ENCODE results near the gene TTC31.

Gene TTC31

DNA sequence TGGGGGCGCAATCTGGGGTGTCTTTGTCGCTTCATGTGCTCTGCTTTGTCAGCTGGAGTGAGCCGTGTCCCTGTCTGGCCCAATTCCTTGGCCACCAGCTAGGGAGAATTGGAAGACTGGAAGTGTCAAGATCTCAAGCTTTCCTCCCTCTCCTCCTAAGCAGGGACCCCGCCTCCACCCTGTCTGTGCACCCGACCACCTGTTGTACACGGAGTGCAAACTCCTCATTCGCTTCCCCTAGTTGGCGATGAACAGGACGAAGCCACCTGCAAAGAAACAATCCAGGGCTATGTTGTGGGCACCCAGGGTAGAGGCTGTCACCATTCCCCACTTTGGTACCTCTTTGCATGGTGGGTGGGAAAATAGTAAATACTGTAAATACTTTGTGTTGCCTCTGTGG lies 44.9 kb downstream of the TTC31 start:
- no peak for DNase-seq

DNA sequence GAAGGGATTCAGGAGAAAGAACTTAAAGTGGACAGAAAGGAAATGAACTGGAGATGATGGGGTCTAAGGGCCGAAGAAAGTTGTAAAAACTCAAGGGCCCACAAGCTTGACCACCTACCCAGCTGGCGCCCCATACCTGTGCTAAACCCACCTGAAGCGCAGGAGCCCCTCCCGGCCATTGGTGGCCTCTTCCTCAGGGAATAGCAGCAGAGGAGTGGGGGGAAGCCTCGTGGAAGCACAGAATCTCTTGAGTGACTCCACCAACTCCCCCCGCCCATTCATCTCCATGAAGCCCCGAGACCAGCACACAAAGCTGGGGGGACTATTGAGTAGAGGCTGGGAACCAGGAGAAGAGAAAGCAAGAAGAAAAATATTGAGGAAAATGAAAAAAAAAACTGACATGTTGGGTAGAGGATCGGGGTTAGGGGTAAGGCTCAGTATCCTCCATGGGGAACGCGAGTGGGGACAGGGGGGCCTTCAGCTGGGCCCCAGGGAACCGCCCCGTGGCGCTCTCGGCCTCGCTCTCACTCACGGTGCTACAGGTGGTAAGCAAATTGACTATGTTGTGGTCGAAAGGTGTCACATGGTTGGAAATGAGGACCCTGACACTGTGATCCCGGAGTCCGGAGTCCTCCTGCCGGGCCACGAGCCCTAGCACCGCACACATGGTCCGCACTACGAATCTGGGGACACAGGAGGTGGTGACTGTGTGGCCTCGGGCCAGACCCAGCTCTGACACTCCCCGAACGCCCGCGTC lies 45.9 kb downstream of the TTC31 start:
- no peak for DNase-seq

DNA sequence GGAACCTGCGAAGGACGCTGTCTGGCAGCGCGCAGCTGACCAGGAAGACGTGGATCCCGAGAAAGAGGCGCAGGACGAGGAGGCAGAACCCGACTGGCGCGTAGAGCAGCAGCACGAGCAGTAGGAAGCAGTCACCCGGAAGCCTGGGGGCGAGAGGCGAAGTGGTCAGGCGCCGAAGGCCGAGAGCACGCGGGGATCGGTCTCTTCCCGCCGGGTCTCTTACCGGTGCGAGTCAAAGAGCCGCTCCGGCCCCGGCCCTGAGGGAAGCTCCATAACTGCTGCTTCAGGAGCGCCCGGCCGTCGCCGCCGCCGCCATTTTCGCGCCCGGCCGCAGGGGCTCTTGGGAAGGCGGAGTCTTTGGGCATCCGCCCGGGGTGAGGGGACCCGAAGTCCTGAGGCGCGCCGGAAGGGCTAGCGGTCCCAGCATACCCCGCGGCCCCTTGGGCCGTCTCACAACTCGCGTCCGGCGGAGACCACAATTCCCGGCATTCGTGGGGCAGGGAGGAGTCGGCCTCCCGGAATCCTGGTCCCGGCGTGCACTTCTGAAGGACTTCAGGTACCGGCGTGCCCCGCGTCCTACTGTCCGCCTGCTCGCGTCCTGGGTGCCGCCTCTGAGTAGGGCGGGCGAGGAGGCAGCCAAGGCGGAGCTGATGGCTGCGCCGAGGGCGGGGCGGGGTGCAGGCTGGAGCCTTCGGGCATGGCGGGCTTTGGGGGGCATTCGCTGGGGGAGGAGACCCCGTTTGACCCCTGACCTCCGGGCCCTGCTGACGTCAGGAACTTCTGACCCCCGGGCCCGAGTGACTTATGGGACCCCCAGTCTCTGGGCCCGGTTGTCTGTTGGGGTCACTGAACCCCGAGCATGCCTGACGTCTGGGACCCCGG lies 46.7 kb downstream of the TTC31 start, which contains the start of the genes AUP1 and HTRA2:
Gene AUP1, minus strand, starts transcription at position 350 of the 882 bp plus-strand sequence. Its CDS starts 77 bp downstream, at position 273.
Gene HTRA2, plus strand, starts transcription at position 577 of the 882 bp plus-strand sequence. Its CDS starts 74 bp downstream, at position 651.
- DNase-seq: peak; percentile 81

DNA sequence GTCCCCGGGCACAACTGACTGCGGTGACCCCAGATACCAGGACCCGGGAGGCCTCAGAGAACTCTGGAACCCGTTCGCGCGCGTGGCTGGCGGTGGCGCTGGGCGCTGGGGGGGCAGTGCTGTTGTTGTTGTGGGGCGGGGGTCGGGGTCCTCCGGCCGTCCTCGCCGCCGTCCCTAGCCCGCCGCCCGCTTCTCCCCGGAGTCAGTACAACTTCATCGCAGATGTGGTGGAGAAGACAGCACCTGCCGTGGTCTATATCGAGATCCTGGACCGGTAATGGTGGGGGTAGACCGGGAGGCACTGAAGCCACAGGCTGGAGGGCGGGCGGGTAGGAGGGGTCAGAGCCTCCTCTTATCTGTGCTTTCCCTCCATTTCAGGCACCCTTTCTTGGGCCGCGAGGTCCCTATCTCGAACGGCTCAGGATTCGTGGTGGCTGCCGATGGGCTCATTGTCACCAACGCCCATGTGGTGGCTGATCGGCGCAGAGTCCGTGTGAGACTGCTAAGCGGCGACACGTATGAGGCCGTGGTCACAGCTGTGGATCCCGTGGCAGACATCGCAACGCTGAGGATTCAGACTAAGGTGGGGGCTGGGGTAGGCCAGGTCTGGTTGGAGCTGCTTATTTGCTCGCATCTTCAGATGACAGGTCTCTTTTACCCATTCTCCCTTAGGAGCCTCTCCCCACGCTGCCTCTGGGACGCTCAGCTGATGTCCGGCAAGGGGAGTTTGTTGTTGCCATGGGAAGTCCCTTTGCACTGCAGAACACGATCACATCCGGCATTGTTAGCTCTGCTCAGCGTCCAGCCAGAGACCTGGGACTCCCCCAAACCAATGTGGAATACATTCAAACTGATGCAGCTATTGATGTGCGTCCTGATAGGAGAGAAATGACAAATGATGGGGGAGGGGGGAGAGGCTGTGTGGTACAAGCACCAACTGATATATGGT lies 47.6 kb downstream of the TTC31 start:
- DNase-seq: no peak

DNA sequence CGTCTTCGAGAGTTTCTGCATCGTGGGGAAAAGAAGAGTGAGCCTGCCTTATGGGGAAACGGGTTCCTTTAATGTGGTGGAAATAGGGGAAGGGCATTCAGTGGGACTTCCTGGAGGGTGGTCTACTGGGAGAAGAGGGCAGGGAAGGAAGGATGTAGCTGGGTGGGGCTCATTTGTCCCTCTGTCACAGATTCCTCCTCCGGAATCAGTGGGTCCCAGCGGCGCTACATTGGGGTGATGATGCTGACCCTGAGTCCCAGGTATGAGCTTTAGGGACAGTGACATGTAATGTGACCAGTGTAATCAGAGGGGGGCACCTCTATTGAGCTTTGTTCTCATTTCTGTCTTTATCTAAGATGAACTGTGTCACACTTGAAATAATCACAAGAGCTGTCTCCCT lies 48.8 kb downstream of the TTC31 start:
- no peak for DNase-seq

DNA sequence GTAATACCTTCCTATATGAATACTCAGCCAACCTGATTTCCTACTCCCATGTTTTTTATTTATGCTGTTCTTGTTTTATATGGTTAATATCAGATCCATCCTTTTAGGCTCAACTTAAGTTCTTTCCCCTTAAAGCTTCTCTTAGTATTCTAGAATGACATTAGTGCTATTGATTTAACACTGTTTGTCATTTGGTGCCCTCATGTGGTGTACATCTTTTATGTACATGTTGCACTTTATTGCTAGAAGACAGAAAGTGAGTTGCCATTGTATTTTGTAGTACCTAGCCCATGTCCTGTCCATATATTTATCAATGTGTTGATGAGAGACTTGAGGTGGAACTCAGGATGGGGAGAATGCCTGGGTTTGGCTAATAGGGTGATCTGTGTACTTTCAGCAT lies 49.3 kb downstream of the TTC31 start:
- DNase-seq: no peak

DNA sequence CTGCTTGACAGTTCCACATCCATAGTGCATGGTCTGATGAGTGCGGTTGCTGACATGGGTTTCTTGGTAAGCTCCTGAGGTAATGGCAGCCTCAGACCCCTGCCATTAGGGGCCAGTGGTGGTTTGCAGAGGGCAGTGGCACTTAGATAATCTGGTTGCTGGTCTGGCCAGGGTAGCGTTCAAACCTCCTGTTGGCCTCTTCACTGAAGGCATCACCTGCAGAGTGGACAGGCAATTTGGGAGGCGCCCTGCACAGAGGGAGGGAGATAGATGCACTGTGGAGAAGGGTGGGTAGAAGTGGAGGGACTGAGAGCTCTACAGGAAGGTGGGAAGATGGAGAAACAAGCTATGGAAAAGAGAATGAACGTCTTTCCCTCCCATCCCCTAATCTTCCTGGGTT lies 50.6 kb downstream of the TTC31 start:
- no peak for DNase-seq

DNA sequence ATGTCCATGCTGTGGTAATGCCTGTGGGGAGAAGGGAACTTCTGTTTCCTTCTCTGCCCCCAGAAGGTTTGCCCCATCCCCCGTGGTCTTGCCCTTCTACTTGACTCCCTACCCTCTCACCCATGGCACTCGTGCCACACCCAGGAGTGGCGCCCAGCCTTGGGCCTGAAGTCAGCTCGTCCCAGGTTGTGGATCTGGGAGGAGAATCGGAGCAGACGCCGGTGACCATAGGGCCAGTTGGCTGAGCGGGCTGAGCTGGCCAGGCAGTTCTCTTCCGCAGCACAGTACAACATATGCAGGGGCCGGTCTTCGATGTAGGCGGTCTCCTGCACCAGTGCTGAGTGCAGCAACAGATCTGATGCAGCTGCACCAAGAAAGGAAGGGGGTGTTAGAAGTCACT lies 51.5 kb downstream of the TTC31 start:
- no peak for DNase-seq

DNA sequence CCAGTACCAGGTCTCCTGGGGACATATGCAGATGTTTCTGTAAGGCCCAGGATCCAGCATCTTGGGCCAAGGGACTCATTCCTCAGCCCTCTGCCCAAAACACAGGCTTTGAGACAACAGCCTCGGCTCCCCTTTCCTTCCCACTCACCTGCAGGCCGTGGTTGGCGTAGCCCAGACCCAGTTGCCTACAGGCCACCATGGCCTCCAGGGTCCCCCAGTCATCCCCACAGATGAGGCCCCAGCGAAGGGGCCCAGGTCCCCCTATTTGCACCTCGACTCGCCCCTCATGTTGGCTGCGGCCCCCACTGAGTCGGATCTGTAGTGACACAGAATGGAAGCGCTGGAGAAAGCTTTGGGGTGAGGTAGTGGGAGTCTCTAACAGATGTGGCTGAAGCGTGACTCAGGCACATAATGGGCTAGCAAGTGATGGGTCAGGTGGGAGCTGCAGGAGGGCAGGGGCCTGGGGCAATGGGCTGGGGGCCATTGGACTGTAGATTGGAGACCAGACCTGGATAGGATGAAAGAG lies 52.6 kb downstream of the TTC31 start:
- DNase-seq: no peak

DNA sequence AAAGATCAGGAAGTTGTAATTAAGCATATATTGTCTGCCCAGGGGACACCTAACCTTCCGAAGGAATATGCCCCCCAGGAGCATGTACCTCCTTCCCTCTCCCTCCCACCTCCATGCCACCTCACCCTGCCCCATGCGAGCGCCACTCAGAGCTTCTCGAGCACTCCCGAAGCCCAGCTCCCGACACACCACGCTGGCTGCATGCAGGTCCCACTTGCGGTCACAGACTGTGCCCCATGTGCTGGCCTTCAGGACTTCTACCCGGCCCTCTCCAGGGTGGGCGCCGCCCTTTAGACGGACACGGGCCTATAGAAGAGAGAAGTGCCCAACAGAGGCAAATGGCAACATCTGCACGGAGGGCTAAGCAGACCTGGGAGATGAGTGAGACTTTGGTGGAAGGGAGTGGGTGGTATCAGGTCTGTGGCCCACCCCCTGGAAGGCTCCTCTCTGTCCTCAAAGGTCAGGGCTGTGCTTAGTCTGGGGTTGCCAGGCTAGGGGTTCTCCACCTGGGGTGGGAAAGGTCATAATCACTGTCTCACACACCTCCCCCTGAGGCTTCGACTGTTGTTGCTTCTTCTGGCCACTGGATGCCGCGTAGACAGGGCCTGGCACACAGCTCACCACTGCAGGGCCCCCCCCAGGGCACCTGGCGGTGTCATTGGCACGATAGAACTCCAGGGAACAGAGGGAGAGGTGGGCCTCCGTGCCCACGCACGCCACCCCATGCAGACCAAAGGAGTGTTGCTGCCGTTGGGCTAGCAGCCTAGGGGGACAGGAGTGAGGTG lies 53.5 kb downstream of the TTC31 start:
- no peak for DNase-seq

DNA sequence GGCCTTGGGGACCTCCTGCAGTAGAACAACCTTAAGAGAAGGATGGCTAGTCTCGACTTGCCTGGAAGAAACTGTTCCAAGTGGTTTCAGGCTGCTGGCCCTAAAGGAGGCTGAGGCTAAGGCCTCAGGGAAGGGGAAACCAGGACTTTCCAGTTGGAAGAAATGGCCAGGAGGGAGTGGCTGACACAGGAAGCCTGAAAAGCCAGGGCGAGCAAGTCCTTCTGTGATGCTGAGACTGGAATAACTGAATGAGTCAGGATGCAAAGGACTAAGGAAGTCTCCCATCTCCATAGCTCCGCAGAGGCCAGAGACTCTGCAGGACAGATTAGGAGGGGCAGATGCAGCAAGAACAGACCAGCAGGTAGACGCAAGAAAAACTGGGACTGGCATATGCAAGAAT lies 54.3 kb downstream of the TTC31 start:
- no peak for DNase-seq

DNA sequence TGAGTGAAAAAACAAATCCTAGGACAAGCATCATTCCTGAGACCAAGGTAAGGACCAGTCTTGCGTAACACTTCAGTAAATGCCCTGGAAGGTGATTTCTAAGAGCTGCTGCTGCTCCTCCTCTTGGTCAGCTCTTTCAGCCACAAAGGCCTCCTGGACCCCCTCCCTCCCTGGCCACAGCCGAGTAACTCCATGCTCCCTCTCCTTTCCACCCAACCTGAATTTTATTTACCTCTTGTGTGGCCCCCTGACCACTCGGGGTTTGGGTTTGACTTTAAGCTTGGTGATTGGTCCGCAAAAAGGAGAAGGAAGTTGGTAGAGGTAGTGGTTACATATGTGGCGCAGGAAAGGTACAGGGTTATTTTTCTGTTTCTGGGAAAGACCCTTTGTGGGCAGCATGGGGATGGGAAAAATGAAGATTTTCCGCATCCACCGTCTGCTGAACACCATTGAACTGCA lies 56.0 kb downstream of the TTC31 start:
- DNase-seq: no peak

DNA sequence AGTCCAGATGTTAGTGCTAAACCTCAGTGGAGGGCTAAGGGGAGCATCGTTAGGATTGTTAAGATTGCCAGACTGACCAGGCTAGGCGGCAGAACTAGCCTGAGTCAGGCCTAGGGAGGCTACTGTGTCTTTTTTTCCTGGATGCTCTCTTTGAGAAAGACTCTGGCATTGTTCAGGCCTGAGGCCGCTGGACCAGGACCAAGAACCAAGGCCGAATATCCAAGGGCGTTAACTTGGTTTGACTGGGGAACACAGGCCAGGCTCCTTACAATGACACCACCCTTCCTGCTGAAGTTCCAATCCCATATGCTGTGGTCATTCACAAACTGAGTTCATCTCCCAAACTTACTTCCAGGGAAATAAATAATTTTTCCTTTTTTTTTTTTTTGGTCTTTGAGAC lies 57.4 kb downstream of the TTC31 start:
- DNase-seq: no peak

DNA sequence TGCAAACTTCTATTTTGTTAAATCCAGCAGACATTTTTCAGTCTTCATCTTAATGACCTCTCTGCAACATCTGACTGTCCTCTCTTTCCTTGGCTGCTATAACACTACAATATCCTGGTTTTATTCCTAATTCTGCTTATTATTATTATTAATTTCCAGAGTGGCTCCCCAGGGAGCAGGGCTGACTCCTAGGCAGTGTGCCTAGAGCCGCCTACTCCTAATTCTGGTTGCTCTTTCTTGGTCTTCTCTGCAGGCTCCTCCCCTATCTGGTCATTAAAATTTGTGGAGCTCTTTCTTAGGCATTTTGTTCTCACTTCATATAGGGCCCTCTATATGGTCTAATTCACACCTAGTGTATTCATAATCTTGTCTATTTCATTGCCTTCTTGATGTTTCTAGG lies 60.1 kb downstream of the TTC31 start:
- DNase-seq: no peak

All from NCI-H2029 treated with DMSO at 0.1 percent for 48 hours (cell line).